ENCODE data around the gene DHDH. TPM values are rescaled to one million over a fixed set of nuclear protein-coding genes. Genes with fewer than 3 reads are reported as not detected.
"Not testable (repeated sequence)": the region's sequence is repeated elsewhere in the genome, so short reads cannot be mapped to it uniquely, and the experiment has no call there.

Gene DHDH
- total RNA-seq, 6 experiments from 2014 or later: 0.29 TPM; not detected in 5

DNA sequence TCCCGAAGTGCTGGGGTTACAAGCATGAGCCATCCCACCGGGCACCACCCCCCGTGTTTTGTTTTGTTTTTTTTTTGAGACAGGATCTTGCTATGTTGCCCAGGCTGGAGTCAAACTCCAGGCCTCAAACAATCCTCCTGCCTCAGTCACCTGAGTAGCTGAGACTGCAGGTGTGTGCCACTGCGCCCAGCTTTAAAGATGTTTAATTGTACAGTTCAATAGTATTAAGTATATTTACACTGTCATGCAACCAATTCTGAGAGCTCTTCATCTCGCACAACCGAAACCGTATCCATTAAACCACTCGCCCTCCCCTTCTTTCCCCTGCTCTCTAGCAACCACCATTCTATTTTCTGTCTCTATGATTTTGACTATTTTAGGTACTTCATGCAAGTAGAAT lies 17.7 kb upstream of the DHDH start:
- no peaks in the 10 kb centered on the region for H3K27me3 ChIP-seq
- no peak for TF ChIP-seq CTCF (IDR thresholded peaks at IDR 0.05)
- ATAC-seq (no peak), DNase-seq (no peak)
- H3K36me3 ChIP-seq: peaks cover 2 to 73% (median 50%) of the 10 kb centered on the region in 4 donors
- H3K4me3 ChIP-seq: no peak overlapping the region
- no peaks in the 10 kb centered on the region for H3K4me1 ChIP-seq
- no peak overlapping the region for H3K27ac ChIP-seq
- H3K9me3 ChIP-seq: no peaks in the 10 kb centered on the region
- intact Hi-C loops (cut with DNase I): no loop called here
- 77% methylated on average over 8 of the region's 8 CpGs for WGBS (ENCODE audit: insufficient coverage, low coverage, low lambda C conversion rate, missing lambda C conversion rate)

DNA sequence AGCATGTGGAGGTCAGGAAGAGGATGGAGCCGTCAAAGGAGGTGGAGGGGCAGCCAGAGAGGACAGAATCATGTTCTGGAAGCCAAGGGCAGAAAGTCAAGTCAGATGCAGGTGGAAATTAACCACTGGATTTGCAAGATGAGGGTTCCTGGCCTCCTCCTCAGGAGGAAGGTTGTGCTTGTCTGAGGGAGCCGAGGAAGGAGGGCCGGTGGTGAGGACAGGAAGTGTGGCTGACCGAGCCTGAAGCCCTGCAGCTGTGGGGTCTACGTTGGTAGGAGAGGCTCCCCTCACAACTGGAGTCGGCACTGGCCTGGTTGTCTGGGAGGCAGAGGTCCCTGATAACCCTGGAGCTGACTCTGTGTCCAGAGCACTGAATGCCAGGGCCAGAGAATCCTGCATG lies 15.4 kb upstream of the DHDH start:
- Histone ChIP-seq H3K27ac (no peak overlapping the region), H3K4me1 (no peaks in the 10 kb centered on the region), H3K4me3 (no peak overlapping the region), H3K36me3 (peaks cover 3 to 70% (median 41%) of the 10 kb centered on the region in 4 donors), H3K27me3 (no peaks in the 10 kb centered on the region), H3K9me3 (no peaks in the 10 kb centered on the region)
- DNase-seq (no peak), ATAC-seq (no peak)
- WGBS (ENCODE audit: insufficient coverage, low coverage, low lambda C conversion rate, missing lambda C conversion rate): 100% methylated on average over 1 of the region's 6 CpGs
- TF ChIP-seq CTCF (IDR thresholded peaks at IDR 0.05) (no peak), POLR2A (IDR thresholded peaks at IDR 0.05) (no peak)
- intact Hi-C loops (cut with DNase I): no loop called here

DNA sequence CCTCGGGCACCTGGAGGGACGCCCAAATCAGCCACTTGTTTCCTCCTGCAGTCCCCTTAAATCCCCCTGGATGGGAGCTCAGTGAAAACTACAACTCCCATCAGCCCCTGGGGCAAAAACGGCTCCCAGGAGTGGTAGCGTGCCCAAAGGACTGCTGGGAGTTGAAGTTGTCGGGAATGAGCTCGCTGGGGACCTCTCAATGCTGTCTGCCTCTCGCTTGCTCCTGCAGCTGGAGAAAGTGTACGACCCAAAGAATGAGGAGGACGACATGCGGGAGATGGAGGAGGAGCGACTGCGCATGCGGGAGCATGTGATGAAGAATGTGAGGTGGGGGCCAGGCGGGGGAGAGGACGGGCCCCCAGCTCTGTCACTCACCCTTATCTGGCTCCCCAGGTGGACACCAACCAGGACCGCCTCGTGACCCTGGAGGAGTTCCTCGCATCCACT lies 14.7 kb upstream of the DHDH start:
- no peak overlapping the region for H3K4me3 ChIP-seq
- no peaks in the 10 kb centered on the region for H3K9me3 ChIP-seq
- WGBS (ENCODE audit: insufficient coverage, low coverage, low lambda C conversion rate, missing lambda C conversion rate): 79% methylated on average over 8 of the region's 18 CpGs
- H3K36me3 ChIP-seq: peaks cover 3 to 64% (median 35%) of the 10 kb centered on the region in 4 donors
- intact Hi-C loops (cut with DNase I): no loop called here
- H3K27me3 ChIP-seq: no peaks in the 10 kb centered on the region
- no peaks in the 10 kb centered on the region for H3K4me1 ChIP-seq
- DNase-seq: no peak
- no peak overlapping the region for H3K27ac ChIP-seq
- peak; percentile 21 to 41 (median 39) for ATAC-seq
- no peak for TF ChIP-seq CTCF (IDR thresholded peaks at IDR 0.05)
- TF ChIP-seq POLR2A (IDR thresholded peaks at IDR 0.05): no peak

GRCh38 chr19:48919271-48919670 lies 14.2 kb upstream of the DHDH start:
- DNase-seq; intact Hi-C loops (cut with DNase I); H3K27me3 ChIP-seq; H3K9me3 ChIP-seq; H3K4me3 ChIP-seq; H3K27ac ChIP-seq; H3K4me1 ChIP-seq; ATAC-seq: not testable (repeated sequence)
- peaks cover 3 to 59% (median 32%) of the 10 kb centered on the region in 4 donors for H3K36me3 ChIP-seq
- WGBS (ENCODE audit: insufficient coverage, low coverage, low lambda C conversion rate, missing lambda C conversion rate): 100% methylated on average over 6 of the region's 8 CpGs

GRCh38 chr19:48920949-48921348 lies 12.6 kb upstream of the DHDH start:
- intact Hi-C loops (cut with DNase I): no loop called here
- H3K27ac ChIP-seq: no peak overlapping the region
- peaks cover 3 to 44% (median 22%) of the 10 kb centered on the region in 4 donors for H3K36me3 ChIP-seq
- ATAC-seq (no peak), DNase-seq (no peak)
- no peaks in the 10 kb centered on the region for H3K9me3 ChIP-seq
- H3K4me1 ChIP-seq: no peaks in the 10 kb centered on the region
- WGBS (ENCODE audit: insufficient coverage, low coverage, low lambda C conversion rate, missing lambda C conversion rate): 100% methylated on average over 4 of the region's 10 CpGs
- TF ChIP-seq CTCF (IDR thresholded peaks at IDR 0.05) (no peak), POLR2A (IDR thresholded peaks at IDR 0.05) (no peak)
- H3K27me3 ChIP-seq: no peaks in the 10 kb centered on the region
- no peak overlapping the region for H3K4me3 ChIP-seq
